ENCODE measurements around the gene PEF1.

The PEF1 gene

DNA sequence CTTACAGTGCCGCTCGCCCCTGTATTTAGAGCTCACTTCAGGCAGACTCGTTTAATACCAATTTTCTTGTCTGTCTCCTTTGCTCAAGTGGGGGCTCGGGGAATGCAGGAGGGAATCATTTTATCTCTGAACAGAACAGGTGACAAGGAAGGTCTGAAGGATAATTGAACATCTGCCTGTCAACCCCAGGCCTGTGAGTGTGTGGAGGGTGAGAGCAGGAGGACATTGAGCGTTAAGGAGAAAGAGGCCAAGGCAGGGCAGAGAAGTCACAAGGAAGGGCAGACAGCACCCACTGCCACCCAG, 9.7 kb upstream of the PEF1 start:
- H3K9me3 ChIP-seq (ENCODE audit: severe bottlenecking), result no peaks in the 10 kb centered on the region
- no peak overlapping the region for H3K27ac ChIP-seq (ENCODE audit: poor library complexity, severe bottlenecking)
- H3K4me1 ChIP-seq (ENCODE audit: insufficient read depth, poor library complexity, severe bottlenecking), result no peaks in the 10 kb centered on the region
- no peak overlapping the region for H3K4me3 ChIP-seq (ENCODE audit: severe bottlenecking)
- ATAC-seq (ENCODE audit: low read depth), result no peak
- DNase-seq (ENCODE audit: low spot score), result no peak
- TF ChIP-seq, protein P1, sequence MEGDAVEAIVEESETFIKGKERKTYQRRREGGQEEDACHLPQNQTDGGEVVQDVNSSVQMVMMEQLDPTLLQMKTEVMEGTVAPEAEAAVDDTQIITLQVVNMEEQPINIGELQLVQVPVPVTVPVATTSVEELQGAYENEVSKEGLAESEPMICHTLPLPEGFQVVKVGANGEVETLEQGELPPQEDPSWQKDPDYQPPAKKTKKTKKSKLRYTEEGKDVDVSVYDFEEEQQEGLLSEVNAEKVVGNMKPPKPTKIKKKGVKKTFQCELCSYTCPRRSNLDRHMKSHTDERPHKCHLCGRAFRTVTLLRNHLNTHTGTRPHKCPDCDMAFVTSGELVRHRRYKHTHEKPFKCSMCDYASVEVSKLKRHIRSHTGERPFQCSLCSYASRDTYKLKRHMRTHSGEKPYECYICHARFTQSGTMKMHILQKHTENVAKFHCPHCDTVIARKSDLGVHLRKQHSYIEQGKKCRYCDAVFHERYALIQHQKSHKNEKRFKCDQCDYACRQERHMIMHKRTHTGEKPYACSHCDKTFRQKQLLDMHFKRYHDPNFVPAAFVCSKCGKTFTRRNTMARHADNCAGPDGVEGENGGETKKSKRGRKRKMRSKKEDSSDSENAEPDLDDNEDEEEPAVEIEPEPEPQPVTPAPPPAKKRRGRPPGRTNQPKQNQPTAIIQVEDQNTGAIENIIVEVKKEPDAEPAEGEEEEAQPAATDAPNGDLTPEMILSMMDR (IDR thresholded peaks at IDR 0.05; ENCODE audit: poor library complexity, severe bottlenecking), result no peak
- no peaks in the 10 kb centered on the region for H3K27me3 ChIP-seq (ENCODE audit: insufficient read depth, poor library complexity, severe bottlenecking)
- peaks cover 53% of the 10 kb centered on the region for H3K36me3 ChIP-seq (ENCODE audit: low read depth)

- ATAC-seq (ENCODE audit: low read depth), result no peak
- TF ChIP-seq, protein P1 (IDR thresholded peaks at IDR 0.05; ENCODE audit: poor library complexity, severe bottlenecking), result no peak
Measured at GRCh38 chr1:31653717-31654473, 9.2 kb upstream of the PEF1 start.

DNA sequence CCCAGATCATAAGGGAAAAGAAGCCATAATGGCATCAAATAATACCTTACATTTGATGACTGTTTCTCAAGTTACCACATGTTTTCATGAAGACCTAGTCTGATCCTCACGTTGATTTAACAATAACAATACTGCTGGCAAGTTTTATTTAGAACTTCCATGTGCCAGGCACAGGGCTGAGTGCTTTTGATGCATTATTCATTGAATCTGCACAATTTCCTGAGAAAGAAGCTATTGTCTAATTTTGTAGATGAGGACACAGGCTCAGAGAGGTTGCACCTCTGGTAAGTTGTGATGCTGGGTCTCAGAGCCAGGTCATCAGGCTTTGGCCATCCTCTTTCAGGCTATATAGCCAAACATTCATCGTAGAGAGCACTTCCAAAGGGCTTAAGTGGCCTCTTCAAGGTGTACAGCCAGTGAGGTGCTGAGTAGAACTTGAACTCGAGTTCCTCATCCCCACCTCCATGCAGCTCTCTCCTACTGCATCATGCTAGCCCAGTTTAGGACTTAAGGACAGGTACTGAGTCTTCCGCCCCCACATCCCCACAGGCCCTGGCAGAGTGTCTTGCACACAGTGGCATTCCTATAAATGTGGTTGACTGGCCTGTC, 8.3 kb upstream of the PEF1 start:
- ATAC-seq (ENCODE audit: low read depth) (no peak), DNase-seq (ENCODE audit: low spot score) (no peak)
- no peak overlapping the region for H3K27ac ChIP-seq (ENCODE audit: poor library complexity, severe bottlenecking)
- H3K36me3 ChIP-seq (ENCODE audit: low read depth), result peaks cover 38% of the 10 kb centered on the region
- no peaks in the 10 kb centered on the region for H3K27me3 ChIP-seq (ENCODE audit: insufficient read depth, poor library complexity, severe bottlenecking)
- H3K4me1 ChIP-seq (ENCODE audit: insufficient read depth, poor library complexity, severe bottlenecking), result no peaks in the 10 kb centered on the region
- TF ChIP-seq, protein P1 (IDR thresholded peaks at IDR 0.05; ENCODE audit: poor library complexity, severe bottlenecking), result no peak
- H3K4me3 ChIP-seq (ENCODE audit: severe bottlenecking), result no peak overlapping the region
- H3K9me3 ChIP-seq (ENCODE audit: severe bottlenecking), result no peaks in the 10 kb centered on the region

More at GRCh38 chr1:31653717-31654473, 9.2 kb upstream of the PEF1 start:
- Histone ChIP-seq H3K9me3 (ENCODE audit: severe bottlenecking) (no peaks in the 10 kb centered on the region), H3K4me3 (ENCODE audit: severe bottlenecking) (no peak overlapping the region), H3K27me3 (ENCODE audit: insufficient read depth, poor library complexity, severe bottlenecking) (no peaks in the 10 kb centered on the region), H3K27ac (ENCODE audit: poor library complexity, severe bottlenecking) (no peak overlapping the region), H3K36me3 (ENCODE audit: low read depth) (peaks cover 47% of the 10 kb centered on the region), H3K4me1 (ENCODE audit: insufficient read depth, poor library complexity, severe bottlenecking) (no peaks in the 10 kb centered on the region)
- no peak for DNase-seq (ENCODE audit: low spot score)

DNA sequence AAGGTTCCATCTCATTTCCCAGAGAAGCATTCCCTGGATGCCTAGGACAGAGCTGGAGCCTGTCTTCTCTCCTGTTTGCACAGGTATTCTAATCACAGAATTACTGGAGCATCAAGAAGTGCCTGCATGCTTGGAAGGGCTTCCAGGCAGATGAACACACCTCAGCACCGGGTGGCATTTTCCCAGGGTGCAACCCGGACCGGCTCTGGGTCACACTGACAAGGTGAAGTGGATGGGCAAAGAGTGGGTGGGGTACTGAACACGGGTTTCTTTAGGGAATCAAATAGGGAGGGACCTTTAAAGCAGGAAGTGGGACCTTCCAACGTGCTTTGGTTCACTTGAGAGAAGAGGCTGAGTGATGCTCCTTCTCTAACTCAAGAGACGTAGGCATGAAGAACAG, 7.1 kb upstream of the PEF1 start:
- Histone ChIP-seq H3K36me3 (ENCODE audit: low read depth) (peaks cover 27% of the 10 kb centered on the region), H3K9me3 (ENCODE audit: severe bottlenecking) (no peaks in the 10 kb centered on the region), H3K4me1 (ENCODE audit: insufficient read depth, poor library complexity, severe bottlenecking) (no peaks in the 10 kb centered on the region), H3K27ac (ENCODE audit: poor library complexity, severe bottlenecking) (no peak overlapping the region), H3K4me3 (ENCODE audit: severe bottlenecking) (no peak overlapping the region), H3K27me3 (ENCODE audit: insufficient read depth, poor library complexity, severe bottlenecking) (no peaks in the 10 kb centered on the region)
- DNase-seq (ENCODE audit: low spot score) (no peak), ATAC-seq (ENCODE audit: low read depth) (no peak; the same call in 2 of the 3 replicates)
- TF ChIP-seq, protein P1 (IDR thresholded peaks at IDR 0.05; ENCODE audit: poor library complexity, severe bottlenecking), result no peak

- no peak for DNase-seq (ENCODE audit: low spot score)
- Histone ChIP-seq H3K36me3 (ENCODE audit: low read depth) (peaks cover 24% of the 10 kb centered on the region), H3K4me3 (ENCODE audit: severe bottlenecking) (no peak overlapping the region), H3K27me3 (ENCODE audit: insufficient read depth, poor library complexity, severe bottlenecking) (no peaks in the 10 kb centered on the region), H3K4me1 (ENCODE audit: insufficient read depth, poor library complexity, severe bottlenecking) (no peaks in the 10 kb centered on the region), H3K27ac (ENCODE audit: poor library complexity, severe bottlenecking) (no peak overlapping the region), H3K9me3 (ENCODE audit: severe bottlenecking) (no peaks in the 10 kb centered on the region)
- TF ChIP-seq, protein P1 (IDR thresholded peaks at IDR 0.05; ENCODE audit: poor library complexity, severe bottlenecking), result no peak
- ATAC-seq (ENCODE audit: low read depth), result no peak
Measured at GRCh38 chr1:31651089-31651420, 6.4 kb upstream of the PEF1 start.
